Right ventricle myocardium superior (tissue), 1 donor: Measurements from ENCODE around the gene DYRK4. TPM values are rescaled to one million over a fixed set of nuclear protein-coding genes. Genes with fewer than 3 reads are reported as not detected.

ENCODE experiments used
- ATAC-seq: fragments of 200-7000 bp; cut with Tn5 transposase; one replicate; pipeline ENCODE4 v1.9.1; 2020; ENCODE audit warnings: mild to moderate bottlenecking; ENCODE audit not compliant: poor library complexity
- DNase-seq: peaks from one replicate; pipeline ENCODE4 v3.0.0-alpha.2; 2020
- intact Hi-C: fragments of 100-400 bp; cut with DNase I; formaldehyde crosslinking; loops from one replicate; pipeline ENCODE4 v1.11.2; 2022
- total RNA-seq: library from RNA; stranded (reverse); fragmentation: NEBNext Ultra II Directional; extraction: Animal tissue kit (Norgen Biotek cat#: 25700); gene quantifications from one replicate; pipeline ENCODE4 v1.2.1, GENCODE V29; 2021
- donor health status: DM: no; HTN: yes; CAD: no; lungs with severe emphysema.

The DYRK4 gene
- total RNA-seq, 1 donor from 2014 or later: 23.5 TPM

DNA sequence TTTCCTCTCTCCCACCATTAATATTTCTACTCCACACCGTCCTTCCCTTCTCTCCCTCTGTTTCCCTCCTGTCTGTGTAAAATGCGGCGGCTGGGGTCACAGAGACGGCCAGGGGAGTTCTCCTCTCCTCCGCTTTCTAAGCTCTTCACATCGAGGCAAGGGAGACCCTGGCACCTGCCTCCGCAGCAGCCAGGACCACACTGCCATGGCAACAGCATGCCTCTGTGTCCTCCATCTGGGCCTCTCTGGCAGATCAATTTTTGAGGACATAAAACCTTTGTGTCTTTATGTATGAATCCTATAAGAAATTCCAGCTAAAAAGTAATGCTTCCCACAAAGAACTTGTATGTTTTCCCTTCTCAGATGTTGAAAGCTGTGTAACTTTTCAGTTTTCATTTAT is 41.4 kb downstream of the DYRK4 start:
- no peak for ATAC-seq
- intact Hi-C loops: loop anchor here (10.0 kb wide), 1 partner anchor 151 kb away; no protein-coding TSS in a partner anchor

DNA sequence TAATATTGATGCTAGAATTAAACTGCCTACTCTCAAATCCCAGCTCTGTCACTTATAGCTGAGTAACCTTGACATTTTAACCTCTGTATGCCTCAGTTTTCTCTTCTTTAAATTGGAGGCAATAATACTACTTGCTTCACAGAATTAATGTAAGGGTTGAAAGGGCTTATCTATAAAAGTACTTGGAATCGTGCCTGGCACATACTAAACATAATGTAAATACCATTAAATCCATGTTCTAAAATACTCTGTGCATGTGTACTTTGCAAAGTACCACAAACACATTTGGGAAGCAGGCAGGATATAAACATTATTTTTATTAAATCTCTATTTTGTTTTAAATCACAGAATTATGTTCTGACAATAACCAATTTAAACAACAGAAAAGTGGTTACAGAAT is 41.9 kb downstream of the DYRK4 start:
- intact Hi-C loops: loop anchor here (10.0 kb wide), 1 partner anchor 151 kb away; no protein-coding TSS in a partner anchor
- ATAC-seq: no peak

More for the DNA sequence above, 41.4 kb downstream of the DYRK4 start:
- DNase-seq: no peak

DNA sequence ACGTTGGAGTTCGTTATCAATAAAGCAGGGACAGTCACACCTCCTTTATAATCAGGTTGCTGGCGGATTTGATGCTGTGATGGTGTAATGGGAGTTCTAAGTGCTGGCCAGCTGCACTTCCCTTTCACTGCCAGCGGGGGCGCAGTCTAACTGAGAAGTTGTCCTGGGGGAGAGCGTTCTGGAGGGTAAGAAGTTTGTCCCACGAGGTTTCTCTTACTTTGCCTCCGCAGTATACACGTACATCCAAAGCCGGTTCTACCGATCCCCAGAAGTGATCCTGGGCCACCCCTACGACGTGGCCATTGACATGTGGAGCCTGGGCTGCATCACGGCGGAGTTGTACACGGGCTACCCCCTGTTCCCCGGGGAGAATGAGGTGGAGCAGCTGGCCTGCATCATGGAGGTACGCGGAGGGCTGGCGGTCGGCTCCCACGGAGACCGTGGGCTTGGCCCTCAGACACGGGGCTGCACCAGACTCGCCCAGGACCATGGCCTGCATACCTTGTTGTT is 42.7 kb downstream of the DYRK4 start:
- DNase-seq: peak; percentile 78
- intact Hi-C loops: loop anchor here (10.0 kb wide), 1 partner anchor 150 kb away; no protein-coding TSS in a partner anchor
- peak; percentile 97 for ATAC-seq

More for the DNA sequence above, 41.9 kb downstream of the DYRK4 start:
- DNase-seq: no peak

DNA sequence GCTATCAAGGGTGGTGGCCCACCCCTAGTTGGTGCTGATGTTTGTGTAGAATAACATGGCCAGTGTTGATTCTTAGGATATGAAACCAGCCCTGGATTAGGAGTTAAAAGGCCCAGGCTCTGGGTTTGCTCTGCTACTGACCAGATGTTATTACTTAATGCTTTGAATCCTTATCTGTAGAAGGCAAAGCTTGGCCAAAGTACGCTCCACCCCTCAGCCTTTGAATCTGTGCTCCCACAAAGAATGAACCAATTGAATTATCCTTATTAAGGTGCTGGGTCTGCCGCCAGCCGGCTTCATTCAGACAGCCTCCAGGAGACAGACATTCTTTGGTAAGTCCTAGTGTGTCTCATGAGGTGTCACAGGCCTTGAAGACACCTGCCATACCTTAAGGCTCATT is 45.0 kb downstream of the DYRK4 start:
- intact Hi-C loops: loop anchor here (10.0 kb wide), 1 partner anchor 148 kb away; no protein-coding TSS in a partner anchor
- no peak for DNase-seq
- no peak for ATAC-seq

DNA sequence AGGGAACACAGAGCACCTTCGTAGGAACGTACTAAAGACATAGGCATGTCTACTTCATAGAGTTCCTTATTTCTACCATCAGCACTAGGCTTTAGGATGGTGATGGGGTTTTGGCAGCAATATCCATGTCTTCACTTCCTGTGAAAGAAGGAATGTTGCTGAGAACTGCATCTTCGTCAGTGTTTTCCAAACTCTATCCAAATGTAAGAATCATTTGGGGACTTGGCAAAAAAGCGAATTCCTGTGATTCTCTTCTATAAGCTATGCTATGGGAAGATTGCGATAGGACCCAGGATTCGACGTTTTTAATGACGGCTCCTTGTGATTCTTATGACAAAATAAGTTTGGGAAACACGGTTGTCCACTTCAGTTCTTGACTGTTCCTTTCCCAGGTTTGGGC is 47.1 kb downstream of the DYRK4 start:
- intact Hi-C loops: loop anchor here (10.0 kb wide), 1 partner anchor 146 kb away; no protein-coding TSS in a partner anchor
- no peak for ATAC-seq
- DNase-seq: no peak

DNA sequence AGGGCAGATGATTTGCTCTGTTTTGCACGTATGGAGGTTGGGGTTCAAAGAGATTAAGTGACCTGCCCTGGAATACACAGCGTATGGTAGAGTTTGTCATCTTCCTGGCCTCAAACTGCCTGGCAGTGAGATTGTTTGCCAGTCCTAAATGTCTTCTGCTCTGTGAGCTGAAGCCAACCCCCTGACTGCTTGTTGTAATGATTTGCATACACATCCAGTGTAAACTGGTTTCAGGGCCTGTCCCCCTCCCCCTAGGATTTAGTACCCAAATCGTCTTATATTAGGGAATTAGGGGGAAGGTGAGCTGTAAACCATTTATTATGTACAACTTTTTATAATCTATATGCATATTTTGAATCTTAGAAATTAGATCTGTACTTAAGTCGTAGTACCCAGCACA is 48.5 kb downstream of the DYRK4 start:
- intact Hi-C loops: no loop called here
- ATAC-seq (no peak), DNase-seq (no peak)

DNA sequence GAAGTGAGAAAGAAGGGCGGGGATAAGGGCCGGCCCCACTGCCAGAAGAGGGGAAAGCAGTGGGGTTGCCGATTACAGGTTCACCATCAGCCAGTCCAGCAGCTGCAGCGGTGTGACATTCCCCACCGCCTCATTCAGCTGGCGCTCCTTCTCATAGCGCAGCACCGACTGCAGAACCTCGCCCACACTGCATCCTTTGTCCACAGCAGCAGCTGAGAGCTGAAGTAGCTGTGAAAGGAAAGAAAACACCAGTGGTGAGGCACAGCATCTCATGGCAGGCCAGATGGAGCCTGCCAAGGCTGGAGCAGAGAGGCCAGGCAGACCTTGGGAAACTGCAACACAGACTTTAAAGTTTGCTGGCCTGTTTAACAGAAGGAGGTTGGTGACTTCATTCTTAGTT is 53.7 kb downstream of the DYRK4 start:
- intact Hi-C loops: no loop called here
- ATAC-seq: no peak
- no peak for DNase-seq

DNA sequence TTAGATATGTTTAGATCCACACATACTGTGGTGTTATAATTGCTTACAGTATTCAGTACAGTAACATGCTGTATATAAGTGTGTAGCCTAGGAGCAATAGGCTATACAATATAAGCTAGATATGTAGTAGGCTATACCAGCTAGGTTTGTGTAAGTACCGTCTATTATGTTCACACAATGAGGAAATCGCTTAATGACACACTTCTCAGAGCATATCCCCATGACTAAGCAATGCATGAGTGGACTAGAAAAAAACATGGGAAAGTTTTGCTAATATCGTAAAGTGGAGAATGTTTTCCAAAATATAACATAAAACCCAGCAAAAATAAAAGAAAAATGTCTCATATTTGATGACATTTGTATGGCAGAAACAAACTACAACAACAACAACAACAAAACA is 59.5 kb downstream of the DYRK4 start:
- ATAC-seq (no peak), DNase-seq (no peak)
- intact Hi-C loops: no loop called here

DNA sequence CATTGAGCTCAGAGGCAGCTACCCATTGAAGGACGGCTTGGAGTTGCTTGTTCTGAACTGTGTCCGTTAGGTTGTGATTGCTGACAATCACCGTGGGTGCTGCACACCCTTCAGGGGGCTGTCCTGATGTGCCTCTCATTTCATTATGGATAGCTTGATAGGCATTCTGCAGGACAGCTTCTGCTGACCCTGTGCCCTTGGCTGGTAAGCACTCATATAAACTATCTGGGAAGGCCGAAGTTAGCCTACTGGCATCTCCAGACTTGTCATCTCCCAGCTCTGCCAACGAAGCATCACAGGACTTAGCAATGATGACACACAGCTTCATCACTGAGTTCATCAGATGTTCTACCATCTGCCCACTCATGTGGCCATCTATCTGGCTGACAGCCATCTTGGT is 64.5 kb downstream of the DYRK4 start:
- intact Hi-C loops: no loop called here
- no peak for ATAC-seq
- DNase-seq: no peak

DNA sequence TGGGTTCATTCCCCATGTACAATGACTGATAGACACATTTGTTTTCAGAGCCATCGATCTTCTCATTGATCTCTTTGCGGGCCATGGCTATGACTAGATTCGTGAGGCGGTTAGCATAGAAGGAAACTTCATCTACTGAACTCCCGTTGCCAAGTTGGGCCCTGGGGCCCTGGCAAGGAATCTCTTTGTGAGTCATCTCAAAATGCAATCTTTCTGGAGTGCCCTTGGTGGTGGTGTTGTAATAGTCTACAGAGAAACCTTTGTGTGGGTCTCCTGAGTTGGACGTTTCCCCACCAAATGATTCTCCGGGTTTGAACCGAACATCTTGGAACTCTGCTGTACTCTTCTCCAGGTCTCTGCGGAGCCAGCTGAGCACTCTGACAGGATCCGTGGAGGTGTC is 66.4 kb downstream of the DYRK4 start:
- DNase-seq (no peak), ATAC-seq (no peak)

DNA sequence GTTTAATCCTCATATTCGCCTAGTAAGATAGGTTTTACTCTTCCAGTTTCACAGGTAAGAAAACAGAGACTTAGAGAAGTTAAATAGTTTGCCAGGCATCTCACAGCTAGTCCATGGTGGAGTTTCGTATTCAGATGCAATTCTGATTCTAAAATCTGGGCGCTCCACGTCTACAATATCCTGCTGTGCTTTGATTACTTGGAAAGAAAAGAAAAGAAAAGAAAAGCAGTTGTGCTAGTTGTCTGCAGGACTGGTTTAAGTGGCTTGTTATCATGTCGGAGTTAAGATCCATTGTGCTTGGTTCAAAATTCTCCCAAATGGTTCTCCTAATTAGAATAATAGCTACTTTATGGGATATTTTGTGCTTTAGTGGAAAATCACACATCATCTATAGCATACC is 68.3 kb downstream of the DYRK4 start:
- intact Hi-C loops: no loop called here
- ATAC-seq (no peak), DNase-seq (no peak)

More for the DNA sequence above, 66.4 kb downstream of the DYRK4 start:
- intact Hi-C loops: no loop called here

DNA sequence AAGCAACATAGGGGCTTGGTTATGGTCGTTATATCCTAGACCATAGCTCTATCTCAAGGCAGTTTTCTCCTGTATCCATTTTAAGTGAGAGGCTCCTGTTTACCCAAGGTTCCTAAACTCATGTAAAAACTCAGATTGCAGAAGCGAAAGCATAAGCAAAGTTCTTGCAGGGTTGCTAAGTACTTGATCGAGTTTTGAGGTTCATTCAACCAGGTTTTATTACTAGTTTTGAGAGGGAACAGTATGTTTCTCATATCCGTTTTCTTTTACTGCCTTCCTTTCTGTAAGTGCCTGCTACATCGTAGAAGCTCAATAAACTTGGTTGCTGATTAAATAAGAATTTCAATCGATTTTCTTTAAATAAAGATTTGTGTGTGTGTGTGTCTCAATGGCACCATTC is 81.7 kb downstream of the DYRK4 start:
- no peak for ATAC-seq
- intact Hi-C loops: no loop called here
- DNase-seq: no peak

DNA sequence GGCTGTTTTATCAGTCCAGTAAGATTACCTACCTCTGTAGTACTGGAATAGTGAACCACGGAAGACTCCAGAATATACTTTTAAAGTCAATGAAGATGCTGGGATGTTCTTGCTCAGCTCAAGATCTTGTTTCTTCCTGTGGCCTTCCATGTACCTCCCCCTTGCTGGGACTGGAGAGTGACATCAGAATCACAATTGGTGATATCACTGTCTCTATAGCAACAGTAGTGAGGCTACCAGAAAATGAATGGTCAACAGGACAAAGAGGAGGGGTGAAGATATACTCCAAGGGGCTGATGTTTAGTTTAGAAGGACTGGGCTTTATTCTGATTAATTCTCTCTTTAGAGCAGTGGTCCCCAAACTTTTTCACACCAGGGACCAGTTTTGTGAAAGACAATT is 83.0 kb downstream of the DYRK4 start:
- intact Hi-C loops: no loop called here

DNA sequence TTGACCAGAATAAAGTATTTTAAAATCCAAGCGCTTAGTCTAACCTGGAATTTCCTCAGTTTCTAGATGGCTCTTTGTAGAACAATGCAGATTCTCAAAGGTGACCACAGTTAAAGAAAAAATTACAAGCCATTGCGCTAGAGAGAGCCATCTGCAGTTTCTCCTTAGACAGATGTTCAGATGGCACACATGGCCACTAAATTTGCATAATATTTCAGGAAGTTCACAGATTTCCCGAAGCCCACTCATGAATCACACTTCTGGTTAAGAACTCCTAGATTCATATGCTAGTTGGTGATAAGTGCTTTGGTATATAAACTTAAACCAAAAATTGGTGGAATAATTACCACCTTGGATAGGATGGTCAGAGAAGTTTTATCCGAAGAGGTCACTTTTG is 86.1 kb downstream of the DYRK4 start:
- intact Hi-C loops: no loop called here
- ATAC-seq: peak; percentile 7

More for the DNA sequence above, 83.0 kb downstream of the DYRK4 start:
- ATAC-seq (no peak), DNase-seq (no peak)

DNA sequence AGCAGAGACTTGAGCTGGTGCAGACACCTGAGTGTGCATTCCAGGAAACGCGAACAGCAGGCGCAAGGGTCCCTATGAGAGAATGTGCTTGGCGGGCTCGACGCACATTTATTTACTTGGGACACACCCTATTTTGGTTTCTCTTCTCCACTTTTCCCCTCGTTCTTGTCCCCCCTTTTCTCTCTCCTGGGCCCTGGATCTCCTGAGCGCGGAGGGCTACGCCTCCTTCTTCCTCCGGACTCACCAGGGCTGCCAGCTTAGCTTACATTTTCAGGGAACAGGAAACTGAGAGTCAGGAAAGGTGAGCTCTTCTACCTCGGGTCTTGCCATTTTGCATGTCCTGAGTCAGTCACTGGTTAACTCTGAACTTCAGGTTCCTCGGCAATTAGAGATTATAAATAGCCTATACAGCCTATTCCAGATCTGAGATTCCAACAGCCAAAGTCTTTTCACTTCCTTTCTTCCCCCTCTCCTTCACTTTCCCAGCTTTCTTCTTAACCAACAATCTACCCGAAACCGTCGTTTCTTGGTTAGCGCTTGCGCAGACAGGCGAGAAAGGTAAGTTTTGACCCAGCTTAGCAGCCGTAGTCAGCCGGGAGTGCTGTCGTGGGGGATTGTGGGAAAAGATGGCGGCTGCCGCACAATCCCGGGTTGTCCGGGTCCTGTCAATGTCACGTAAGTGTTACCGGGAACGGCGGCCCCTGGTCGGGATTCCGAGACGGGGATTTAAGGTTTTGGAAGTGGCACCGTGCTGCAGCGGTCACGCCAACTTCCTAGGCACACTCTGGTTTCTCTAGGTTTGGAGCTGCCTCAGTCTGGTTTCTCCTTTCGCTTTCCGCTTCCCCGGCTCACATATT is 86.7 kb downstream of the DYRK4 start, which contains the start of the genes AKAP3 and NDUFA9:
TSS of gene AKAP3 (minus strand) at position 551 of the 857 bp plus-strand sequence. CDS start 10,855 bp downstream, outside the sequence.
TSS of gene NDUFA9 (plus strand) at position 614 of the 857 bp plus-strand sequence. CDS start at position 627, 13 bp downstream.
- intact Hi-C loops: no loop called here
- peak; percentile 99 for ATAC-seq
- DNase-seq: peak; percentile 86

More for the DNA sequence above, 86.1 kb downstream of the DYRK4 start:
- no peak for DNase-seq

DNA sequence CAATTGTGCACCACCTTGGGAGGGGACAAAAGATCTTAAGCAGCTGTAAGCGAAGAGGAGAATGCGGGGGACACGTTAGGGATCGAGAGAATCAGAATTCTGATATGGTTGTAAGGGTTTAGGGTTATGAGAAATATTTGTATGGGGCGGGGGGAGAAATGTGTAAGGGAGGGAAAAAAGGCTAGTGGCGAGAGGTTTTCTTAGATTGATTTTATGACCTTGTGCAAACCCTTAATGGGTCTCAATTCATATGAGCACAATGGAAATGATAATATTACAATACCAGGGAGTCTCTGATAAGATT is 87.3 kb downstream of the DYRK4 start:
- intact Hi-C loops: no loop called here
- ATAC-seq (no peak), DNase-seq (no peak)

DNA sequence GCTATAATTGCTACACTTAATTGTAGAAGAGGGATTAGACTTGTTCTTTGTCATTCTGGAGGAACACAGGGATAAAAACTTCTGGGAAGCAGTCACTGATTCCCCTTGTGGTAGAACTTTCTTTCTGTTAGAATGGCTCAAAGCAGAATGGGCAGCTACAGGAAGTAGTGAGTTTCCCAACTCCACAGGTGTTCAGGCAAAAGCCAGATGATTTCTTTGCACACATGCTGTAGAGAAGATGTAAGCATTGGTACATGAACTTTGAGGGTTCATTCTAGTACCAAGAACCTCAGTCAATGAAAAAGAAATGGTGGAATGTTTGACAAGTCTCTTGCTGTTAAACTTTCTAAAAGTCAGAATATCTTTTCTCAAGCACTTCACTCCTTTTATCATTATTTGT is 91.2 kb downstream of the DYRK4 start:
- DNase-seq: no peak
- ATAC-seq: no peak
- intact Hi-C loops: no loop called here

DNA sequence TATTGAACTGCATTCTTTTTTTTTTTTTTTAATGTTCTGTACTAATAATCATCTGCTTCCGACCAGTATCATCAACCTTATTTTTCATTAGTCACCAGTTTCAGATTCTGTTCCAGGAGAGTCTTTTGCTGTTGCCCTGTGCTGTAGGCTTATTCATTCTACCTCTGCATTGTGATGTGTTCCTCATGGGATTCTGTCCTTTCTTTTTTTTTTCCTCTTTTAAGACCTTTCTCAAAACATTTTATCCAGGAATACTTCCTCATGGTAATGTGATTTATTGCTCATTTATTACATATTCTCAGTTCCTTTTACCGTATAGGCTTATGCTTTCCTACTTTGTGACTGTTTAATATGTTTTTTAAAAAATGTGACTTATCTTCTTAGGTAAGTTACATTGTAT is 91.7 kb downstream of the DYRK4 start:
- DNase-seq (no peak), ATAC-seq (no peak)
- intact Hi-C loops: no loop called here
